Neutrophil (primary cell): ENCODE data around the gene UBQLN4.

Experiments used
- H3K27ac ChIP-seq: fragments of 200-600 bp; sonication (generic); 2 replicates; pipeline ENCODE4 v1.5.1; 2016; ENCODE audit warnings: mild to moderate bottlenecking, moderate library complexity
- H3K27me3 ChIP-seq: fragments of 200-600 bp; sonication (generic); 2 replicates; pipeline ENCODE4 v1.6.0; 2016; ENCODE audit warnings: mild to moderate bottlenecking
- H3K36me3 ChIP-seq: fragments of 200-600 bp; sonication (generic); 2 replicates; pipeline ENCODE4 v1.5.1; 2017
- H3K4me1 ChIP-seq, 2 experiments: fragments of 200-600 bp in 1 of 2; sonication (generic) in 1 of 2; 1 replicate in 1 of 2; 2 replicates in 1 of 2; pipeline versions ENCODE4 v1.5.1 to v1.6.1; 2013 to 2016; ENCODE audit warnings: low read depth in 1 of 2, low read length in 1 of 2, mild to moderate bottlenecking in 1 of 2, moderate library complexity in 1 of 2; ENCODE audit not compliant: control insufficient read depth in 1 of 2, insufficient read depth in 1 of 2
- H3K4me3 ChIP-seq, 2 experiments: fragments of 200-600 bp in 1 of 2; sonication (generic) in 1 of 2; 1 replicate in 1 of 2; 2 replicates in 1 of 2; pipeline ENCODE4 v1.5.1; 2013 to 2016; ENCODE audit warnings: low read depth in 1 of 2, low read length in 1 of 2, mild to moderate bottlenecking in 1 of 2, moderate library complexity in 1 of 2
- H3K9me3 ChIP-seq: fragments of 200-600 bp; sonication (generic); 2 replicates; pipeline ENCODE4 v1.5.1; 2016
- CTCF ChIP-seq: fragments of 200-600 bp; sonication (generic); IDR thresholded peaks from 2 replicates; pipeline ENCODE4 v1.5.1; 2016; ENCODE audit warnings: antibody characterized with exemption

The UBQLN4 gene

GRCh38 chr1:156001021-156001661 lies 52.5 kb downstream of the UBQLN4 start:
- Histone ChIP-seq H3K4me3 (no peak overlapping the region), H3K36me3 (peaks cover under 1% of the 10 kb centered on the region), H3K9me3 (no peaks in the 10 kb centered on the region), H3K4me1 (no peaks in the 10 kb centered on the region), H3K27me3 (peaks cover 3% of the 10 kb centered on the region), H3K27ac (no peak overlapping the region)
- TF ChIP-seq CTCF: no peak

- no peak overlapping the region for H3K4me3 ChIP-seq
- H3K36me3 ChIP-seq: no peaks in the 10 kb centered on the region
- H3K4me1 ChIP-seq: no peaks in the 10 kb centered on the region
- H3K27me3 ChIP-seq: peaks cover 11% of the 10 kb centered on the region
- H3K9me3 ChIP-seq: no peaks in the 10 kb centered on the region
- no peak for TF ChIP-seq CTCF
- no peak overlapping the region for H3K27ac ChIP-seq
Measured at GRCh38 chr1:155999964-156000363, 53.6 kb downstream of the UBQLN4 start.

DNA sequence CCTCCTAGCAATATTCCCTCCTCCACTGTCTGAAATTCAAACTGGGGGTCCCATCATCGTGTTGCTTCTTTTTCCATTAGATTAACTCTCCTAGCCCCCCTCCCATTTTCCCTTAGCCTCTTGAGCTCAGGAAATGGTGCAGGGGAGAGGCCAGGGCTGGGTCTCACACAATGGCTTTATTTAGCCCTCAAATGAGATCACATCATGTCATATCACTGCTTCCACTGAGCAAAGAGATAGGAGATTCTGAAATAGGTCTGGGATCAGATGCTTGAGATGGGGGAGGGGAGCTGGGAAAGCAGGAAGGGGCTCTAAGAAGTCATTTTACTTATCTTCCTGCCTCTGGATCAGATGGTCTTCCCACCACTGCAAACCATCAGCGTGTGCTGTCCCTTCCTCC lies 57.4 kb downstream of the UBQLN4 start:
- H3K27me3 ChIP-seq: peaks cover 11% of the 10 kb centered on the region
- no peak overlapping the region for H3K4me3 ChIP-seq
- peaks cover 4 to 8% of the 10 kb centered on the region in 2 experiments for H3K4me1 ChIP-seq
- no peak for TF ChIP-seq CTCF
- H3K36me3 ChIP-seq: no peaks in the 10 kb centered on the region
- H3K9me3 ChIP-seq: no peaks in the 10 kb centered on the region
- H3K27ac ChIP-seq: no peak overlapping the region

DNA sequence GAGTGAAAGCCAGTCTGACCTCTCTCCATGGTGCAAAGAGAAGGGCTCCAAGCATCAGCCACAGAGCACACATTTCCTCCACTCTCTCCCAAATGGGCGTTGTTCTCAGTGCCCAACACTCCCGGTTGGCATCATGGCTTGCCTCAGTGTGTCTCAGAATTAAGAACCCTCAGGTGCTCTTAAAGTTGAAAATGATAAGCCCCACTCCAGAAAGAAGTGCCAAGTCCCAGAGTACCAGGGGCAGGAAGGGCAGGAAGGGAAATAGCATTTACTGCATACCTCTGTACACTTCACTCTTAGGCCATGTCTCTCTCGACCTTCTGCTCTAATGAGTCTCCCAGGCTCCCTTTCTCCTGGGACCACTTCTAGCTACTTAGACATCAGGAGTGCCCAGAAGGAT lies 60.0 kb downstream of the UBQLN4 start:
- TF ChIP-seq CTCF: no peak

DNA sequence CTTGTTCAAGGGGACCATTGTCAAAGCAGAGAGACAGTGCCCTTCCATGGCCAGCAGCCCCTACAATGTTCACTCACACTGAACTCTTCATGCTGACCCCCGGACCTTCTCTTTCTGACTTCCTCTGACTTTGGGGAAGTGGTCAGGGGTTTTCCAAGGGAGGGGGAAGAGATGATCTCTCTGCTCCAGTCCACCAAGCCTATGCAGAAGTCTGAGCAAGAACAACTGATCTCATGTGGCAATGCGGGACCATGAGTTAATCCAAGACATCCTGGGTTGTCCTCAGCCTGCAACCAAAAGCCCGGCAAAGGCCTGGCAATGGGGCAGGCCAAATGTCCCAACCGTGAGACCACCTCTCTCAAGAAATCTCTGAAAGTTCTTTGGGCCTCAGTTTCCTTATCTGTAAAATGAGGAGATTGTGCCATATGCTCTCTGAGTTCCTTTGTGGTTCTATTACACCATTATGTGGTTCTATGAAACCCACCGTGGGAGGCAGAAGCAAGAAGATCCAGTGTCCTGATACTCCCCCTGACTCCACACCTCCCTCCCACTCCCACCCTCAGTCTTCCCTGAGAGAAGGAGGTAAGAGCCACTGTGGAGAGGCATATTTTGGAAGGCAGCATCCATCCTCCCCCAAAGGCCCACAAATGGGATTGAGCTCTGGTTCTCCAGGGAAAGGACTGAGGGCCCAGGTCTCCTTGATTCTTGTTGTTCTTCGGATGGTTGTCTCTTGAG lies 63.4 kb downstream of the UBQLN4 start:
- Histone ChIP-seq H3K9me3 (no peaks in the 10 kb centered on the region), H3K27ac (peak overlapping the region; percentile 87), H3K27me3 (no peaks in the 10 kb centered on the region), H3K4me3 (peak overlapping the region; percentile 31 to 53), H3K36me3 (no peaks in the 10 kb centered on the region), H3K4me1 (peaks cover 28 to 32% of the 10 kb centered on the region in 2 experiments)
- TF ChIP-seq CTCF: no peak

More for the DNA sequence above, 60.0 kb downstream of the UBQLN4 start:
- no peak overlapping the region for H3K4me3 ChIP-seq
- H3K27ac ChIP-seq: no peak overlapping the region
- H3K4me1 ChIP-seq: peaks cover 28 to 32% of the 10 kb centered on the region in 2 experiments
- no peaks in the 10 kb centered on the region for H3K36me3 ChIP-seq
- H3K9me3 ChIP-seq: no peaks in the 10 kb centered on the region
- peaks cover 11% of the 10 kb centered on the region for H3K27me3 ChIP-seq
